ENCODE measurements around the gene FBN1.

The FBN1 gene

DNA sequence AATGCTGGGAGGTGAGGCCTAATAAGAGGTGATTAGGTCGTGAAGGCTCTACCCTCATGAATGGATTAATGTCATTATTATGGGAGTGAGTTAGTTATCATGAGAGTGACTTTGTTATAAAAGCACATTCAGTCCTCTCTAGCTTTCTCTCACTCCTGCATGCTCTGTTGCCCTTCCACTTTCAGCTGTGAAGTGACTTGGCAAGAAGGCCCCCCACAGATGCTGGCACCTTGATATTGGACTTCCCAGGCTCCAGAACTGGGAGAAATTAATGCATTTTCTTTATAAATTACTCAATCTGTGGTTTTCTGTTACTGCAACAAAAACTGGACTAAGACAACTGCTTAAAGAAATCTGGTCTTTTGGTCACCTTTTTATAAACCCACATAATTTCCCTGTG is 144.3 kb downstream of the FBN1 start:
- DNase-seq, result no peak

DNA sequence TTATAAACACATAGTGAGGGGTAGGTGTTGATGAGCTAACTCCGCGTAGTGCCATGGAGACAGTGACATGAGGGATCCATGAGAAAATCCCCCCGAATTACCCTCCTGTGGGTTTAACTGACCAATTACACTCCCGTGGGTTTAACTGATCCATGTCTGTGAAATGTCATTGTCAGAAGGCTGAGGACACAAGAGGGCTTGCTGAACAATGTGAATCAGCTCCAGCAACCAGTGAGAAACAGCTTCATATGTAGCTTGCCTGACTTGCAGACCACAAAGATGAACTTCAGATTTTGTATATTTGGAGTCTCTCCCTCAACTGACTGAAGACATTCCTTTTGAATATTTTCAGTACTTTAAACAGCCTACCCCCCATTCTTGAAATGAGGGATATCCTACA is 144.9 kb downstream of the FBN1 start:
- no peak for DNase-seq

DNA sequence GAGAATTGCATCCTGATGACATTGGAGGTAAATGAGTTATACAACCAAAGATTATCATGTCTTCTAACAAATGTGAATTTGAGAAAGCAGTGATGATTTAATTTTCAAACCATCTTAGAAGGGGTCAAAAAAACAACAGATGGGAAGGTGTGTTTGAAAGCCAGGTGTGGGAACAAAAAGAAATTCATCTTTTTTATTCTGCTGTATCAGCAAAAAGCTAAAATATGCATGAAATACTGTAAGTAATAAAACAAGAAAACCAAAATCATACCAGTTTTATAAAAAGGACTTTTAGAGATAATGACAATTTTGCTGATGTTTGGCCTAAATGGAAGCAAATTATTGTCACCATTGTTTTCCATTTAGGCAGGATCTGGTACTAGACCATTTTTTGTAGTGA is 145.5 kb downstream of the FBN1 start:
- no peak for DNase-seq

DNA sequence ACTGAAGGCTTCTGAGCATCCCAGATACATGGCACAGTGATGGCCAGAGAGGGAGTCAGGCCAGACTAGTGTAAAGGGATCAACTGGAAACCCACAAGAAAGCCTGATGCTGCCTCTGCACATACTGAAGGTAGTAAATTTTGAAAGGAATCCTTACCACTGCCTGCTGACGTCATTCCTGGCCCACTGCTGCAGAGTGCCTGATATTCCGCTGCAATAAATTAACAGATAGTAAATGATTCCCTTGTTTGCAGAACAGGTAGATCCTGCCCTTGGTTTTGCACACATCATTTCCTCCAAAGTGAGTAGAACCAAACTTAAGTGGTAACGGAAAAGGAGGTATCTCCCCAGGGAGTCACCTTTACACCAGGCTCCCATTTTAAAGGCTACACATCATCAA is 146.7 kb downstream of the FBN1 start:
- no peak for DNase-seq

GRCh38 chr15:48494631-48495030 is 150.9 kb downstream of the FBN1 start:
- DNase-seq, result no peak

- DNase-seq, result no peak
These were observed 151.7 kb downstream of the FBN1 start for GRCh38 chr15:48493763-48494225.

- DNase-seq, result no peak
These were observed 152.3 kb downstream of the FBN1 start for GRCh38 chr15:48493084-48493762.

DNA sequence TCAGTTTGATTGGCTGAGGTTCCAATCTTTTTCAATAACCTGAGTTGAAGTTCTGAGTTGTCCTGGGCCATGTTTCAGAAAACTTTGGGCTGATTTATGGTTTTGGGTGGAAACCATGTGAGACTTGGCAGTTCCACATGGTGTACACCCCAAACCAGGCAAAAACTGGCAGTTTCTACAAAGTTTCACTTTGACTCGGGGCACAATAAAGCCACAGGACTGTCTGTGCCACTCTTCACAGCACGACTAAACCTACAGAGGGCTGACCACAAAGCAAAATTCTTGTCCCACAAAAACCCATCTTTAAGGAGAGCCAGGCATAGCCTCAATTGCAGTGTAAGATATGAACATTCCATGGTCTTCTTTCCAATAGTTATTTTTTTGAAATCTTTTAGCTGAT is 159.3 kb downstream of the FBN1 start:
- no peak for DNase-seq

DNA sequence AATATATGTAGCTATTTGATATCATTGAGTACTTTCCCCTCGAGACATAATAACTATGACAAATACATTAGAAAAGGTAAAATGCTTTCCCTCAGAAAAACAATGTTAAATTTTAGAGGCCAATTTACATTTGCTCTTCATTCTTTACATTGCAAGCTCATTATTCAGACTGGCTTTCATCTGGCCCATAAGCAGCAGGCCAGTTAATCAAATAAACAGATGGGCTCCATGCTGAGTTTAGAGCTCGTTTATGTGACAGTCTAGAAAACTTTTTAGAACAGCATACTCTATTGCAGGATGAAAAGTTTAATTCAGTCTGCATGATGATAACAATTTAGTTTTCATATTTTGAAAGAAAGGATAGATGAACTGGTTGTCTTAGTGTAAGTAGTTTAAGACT is 163.7 kb downstream of the FBN1 start:
- no peak for DNase-seq

GRCh38 chr15:48479751-48480150 is 165.8 kb downstream of the FBN1 start:
- DNase-seq, result no peak

- no peak for DNase-seq
These were observed 166.9 kb downstream of the FBN1 start for GRCh38 chr15:48478581-48478980.

DNA sequence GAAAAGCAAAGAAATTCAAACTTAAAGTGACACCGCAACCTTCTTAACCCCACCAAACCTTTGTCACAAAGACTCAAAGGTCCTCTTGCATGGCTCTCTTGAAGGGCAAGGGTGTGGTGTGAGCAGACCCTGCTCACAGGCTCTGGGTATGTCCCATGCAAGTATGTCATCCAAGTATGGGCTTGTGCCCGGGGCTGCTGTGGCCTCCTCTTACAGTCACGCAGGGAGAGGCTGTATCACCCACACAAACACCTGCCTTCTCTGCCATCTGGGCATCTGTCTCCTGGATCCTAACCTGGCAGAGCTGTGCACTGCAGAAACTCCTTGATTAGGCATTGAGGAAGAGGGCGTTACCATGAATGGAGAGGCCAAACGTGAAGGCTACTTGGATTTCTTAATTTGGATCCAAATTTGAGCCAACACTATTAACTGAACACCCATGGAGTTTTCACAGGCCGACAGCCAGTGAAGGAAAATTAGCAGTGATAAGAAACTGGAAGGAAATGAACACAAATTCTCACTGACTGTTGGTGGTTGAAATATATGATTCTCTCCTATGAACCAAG is 167.6 kb downstream of the FBN1 start:
- DNase-seq, result no peak

DNA sequence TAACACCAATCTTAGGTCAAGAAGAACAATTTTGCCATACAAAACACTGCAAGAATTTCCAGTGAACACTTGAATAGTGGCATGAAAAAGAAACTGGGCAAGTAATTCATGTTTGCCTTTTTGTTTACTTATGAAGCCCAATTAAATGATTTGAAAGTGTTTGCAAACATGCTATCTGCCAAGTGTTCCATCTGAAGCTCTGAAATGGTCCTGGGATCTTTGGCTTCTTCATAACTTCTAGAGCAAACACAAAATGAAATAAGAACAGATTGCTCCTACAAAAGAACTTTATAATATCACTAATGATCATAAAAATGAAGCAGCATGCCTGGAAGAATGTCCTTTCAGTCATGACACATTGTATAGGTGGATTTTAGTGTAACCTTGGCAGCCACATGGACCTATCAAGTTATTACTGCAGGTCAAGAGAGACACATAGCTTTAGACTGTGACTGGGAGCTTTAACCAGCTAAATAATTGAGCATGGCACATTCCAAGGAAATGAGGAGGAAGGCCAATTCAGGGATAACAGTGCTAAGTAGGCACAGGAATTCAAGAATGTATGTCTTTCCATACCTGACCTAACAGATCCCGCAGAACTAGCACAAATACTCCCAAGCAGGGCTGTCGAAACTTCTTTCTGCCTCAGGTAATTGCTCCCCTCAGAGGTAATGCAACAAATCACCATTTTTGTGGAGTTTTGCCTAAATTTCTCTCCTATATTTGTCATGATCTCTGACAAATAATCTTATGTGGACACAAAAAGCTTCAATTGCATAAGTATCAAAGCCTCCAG is 169.7 kb downstream of the FBN1 start:
- DNase-seq, result no peak

DNA sequence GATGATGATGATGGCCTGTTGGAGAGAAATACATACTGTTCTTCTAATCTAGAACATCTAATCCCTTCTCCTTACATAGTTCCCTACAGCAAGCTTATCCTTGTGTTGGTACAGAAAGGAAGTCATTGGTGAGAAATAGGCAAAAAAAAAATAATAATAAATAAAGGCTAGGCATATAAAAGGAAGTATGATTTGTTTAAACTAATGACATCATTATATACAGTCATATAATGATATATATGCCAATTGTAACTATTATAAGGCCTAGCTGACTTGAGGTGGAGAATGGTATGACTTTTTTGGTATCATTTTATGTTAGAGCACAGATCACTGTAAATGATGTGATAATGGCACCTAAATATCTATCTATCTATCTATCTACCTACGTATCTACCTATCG is 171.8 kb downstream of the FBN1 start:
- no peak for DNase-seq

GRCh38 chr15:48472756-48473155 is 172.8 kb downstream of the FBN1 start:
- DNase-seq, result no peak

DNA sequence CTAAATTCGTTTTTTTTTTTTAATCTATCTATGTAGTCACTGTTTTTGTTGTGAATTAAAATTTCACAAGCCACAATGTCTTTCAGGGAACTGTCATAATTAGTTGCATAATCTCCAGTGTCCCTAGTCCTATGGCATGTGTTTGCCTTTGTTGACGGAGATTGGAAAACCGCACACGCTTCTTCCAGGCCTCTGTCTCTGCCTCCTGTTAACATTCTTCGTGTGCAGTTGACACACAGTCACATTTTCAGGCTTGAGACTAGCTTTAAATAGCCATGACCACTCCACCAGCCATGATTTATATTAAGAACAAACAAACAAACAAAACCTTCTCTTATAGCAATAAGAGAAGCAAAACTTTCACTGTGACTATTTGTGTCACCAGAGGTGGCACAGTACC is 174.4 kb downstream of the FBN1 start:
- no peak for DNase-seq

- no peak for DNase-seq
These were observed 175.4 kb downstream of the FBN1 start for GRCh38 chr15:48470096-48470495.

- no peak for DNase-seq
These were observed 175.8 kb downstream of the FBN1 start for GRCh38 chr15:48469681-48470080.

GRCh38 chr15:48469271-48469670 is 176.2 kb downstream of the FBN1 start:
- DNase-seq, result no peak

GRCh38 chr15:48467801-48468200 is 177.7 kb downstream of the FBN1 start:
- DNase-seq, result no peak

- DNase-seq, result no peak
These were observed 178.7 kb downstream of the FBN1 start for GRCh38 chr15:48466820-48467219.

DNA sequence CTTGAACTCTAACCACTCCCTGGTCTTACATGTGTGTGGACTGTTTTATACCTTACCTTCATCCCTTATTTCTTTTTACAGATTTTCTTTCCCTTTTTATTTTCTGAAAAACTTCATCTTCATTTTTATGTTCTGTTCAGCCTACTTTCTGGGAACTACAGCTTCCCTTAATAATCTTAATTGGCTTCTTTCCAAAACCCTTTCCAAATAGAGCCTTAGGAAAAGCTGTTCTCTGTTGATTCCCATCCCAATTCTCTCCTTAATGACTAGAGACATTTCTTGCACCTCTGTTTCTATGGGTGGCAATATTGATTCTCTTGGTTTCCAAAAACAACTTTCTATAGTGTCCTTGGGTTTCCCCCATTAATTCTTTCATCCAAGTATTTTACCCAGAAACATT is 179.4 kb downstream of the FBN1 start:
- no peak for DNase-seq

GRCh38 chr15:48465410-48465809 is 180.1 kb downstream of the FBN1 start:
- no peak for DNase-seq

DNA sequence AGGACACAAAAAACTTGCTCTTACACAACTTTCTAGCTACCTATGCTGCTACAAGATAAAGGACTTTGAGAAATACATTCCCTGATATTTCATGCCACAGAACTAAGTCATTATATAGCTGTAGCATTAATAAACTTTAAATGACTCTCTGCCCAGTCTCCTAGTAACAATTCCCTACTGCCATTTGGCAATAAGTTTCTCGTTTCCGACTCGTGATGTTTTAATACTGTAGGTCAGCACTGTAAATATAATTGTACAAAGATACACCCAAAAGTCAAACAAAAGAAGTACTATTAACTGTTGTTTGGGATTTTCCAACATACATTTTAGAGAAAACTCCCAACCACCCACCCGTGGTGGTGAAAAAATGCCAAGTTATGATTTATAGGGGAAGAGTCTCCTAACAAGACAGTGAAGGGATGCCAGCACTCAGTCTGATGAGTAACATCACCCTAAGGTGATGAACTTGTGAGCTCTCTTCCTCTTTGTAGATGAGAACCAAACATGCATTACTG is 182.1 kb downstream of the FBN1 start:
- no peak for DNase-seq
